ENCODE results near the gene ENKD1. TPM values are rescaled to one million over a fixed set of nuclear protein-coding genes. Genes with fewer than 3 reads are reported as not detected.

The ENKD1 gene
- total and polyA plus RNA-seq, 2 of the 13 experiments (the other 11 are each of a cell fraction or from before 2014, with no cell fraction given): 10.8 to 20.8 TPM

DNA sequence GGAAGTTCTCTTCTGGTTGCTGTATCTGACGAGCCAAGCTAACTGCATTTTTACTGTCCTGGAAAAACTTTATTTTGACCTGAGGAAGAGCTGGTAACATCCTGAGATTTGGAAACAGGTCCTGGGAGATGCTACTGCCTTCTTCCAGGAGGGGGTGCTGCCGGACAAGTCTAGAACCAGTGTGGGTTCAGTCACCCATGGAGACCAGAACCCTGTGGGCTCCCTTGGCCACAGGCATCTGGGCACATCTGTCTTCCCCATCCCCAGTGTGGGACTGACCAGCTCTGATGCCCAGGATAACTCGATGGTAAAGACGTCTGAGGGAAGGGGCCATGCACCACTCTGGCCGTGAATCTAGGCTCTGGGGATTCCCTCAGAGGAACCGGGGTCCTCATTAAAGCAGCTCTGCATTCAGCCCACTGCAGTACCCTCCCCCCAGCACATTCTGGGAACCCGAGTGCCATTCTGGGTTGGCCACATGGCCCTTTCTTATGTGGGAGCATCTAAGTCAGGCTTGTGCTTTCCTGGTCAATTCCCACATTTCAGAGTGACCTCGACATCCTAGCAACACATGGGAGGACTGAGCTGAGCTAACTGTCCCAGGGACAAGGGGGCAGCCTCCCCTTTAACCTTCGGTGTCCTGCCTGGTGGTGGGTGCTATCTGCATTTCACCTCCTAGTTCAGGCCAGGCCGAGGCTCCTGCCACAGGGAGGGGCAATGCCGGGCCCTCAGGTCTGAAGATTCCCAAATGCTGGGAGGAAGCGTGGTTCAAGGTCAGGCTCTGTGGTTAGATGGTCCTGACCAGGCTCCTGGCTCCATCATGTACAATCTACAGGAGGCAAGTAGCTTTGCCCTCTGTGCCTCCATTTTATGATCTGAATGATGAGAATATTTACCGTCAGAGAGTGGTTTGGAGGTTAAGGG lies 6.5 kb upstream of the ENKD1 start (continued):
- TF ChIP-seq, protein P1, sequence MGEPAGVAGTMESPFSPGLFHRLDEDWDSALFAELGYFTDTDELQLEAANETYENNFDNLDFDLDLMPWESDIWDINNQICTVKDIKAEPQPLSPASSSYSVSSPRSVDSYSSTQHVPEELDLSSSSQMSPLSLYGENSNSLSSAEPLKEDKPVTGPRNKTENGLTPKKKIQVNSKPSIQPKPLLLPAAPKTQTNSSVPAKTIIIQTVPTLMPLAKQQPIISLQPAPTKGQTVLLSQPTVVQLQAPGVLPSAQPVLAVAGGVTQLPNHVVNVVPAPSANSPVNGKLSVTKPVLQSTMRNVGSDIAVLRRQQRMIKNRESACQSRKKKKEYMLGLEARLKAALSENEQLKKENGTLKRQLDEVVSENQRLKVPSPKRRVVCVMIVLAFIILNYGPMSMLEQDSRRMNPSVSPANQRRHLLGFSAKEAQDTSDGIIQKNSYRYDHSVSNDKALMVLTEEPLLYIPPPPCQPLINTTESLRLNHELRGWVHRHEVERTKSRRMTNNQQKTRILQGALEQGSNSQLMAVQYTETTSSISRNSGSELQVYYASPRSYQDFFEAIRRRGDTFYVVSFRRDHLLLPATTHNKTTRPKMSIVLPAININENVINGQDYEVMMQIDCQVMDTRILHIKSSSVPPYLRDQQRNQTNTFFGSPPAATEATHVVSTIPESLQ (CRISPR knock-in tag; conservative IDR thresholded peaks at IDR 0.05): peak; percentile 63; the same call in 1 of the 2 replicates
- TF ChIP-seq KDM1A (CRISPR knock-in tag; IDR thresholded peaks at IDR 0.05) (no peak), BRCA1 (CRISPR knock-in tag; IDR thresholded peaks at IDR 0.05) (no peak)

DNA sequence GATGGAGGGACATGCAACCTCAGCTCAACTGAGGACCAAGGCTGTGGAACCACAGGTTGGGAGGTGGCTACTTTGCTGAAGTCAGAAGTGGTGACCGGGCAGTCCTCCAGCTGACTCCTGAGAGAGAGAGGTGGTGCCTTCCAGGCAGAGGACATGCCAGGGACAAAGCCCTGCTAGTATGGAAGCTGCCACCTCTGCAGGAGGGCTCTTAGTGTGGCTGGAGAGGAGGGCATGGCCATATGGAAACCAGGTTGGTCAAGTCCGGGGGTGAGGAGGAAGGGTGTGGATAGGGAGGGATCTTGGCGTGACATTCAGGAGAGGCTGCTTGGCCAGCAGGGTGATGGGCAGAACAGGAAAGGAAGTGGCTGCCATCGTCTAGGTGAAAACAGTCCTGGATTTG lies 5.8 kb upstream of the ENKD1 start:
- intact Hi-C loops (cut with micrococcal nuclease; ENCODE audit: unreplicated experiment) (loop anchor here (1.0 to 5.0 kb wide), 3 partner anchors 134 to 255 kb away; partner anchors contain the start of genes RANBP10 and TSNAXIP1), in situ Hi-C loops (cut with HindIII; ENCODE audit: extremely low pct_ligation_motif_present, low pct_unique_long_range_greater_than_20kb) (no loop called here)
- H3K27ac ChIP-seq (ENCODE audit: extremely low read length, insufficient read depth, low read length): no peak overlapping the region
- peaks cover 26% of the 10 kb centered on the region for H3K4me1 ChIP-seq (ENCODE audit: insufficient read depth, low read length)
- no peak overlapping the region for H3K4me3 ChIP-seq (replicated peaks in 1 of 3; ENCODE audit: insufficient read depth in 1 of 3, low read depth in 2 of 3, low read length in 3 of 3)
- no peak overlapping the region for H3K4me2 ChIP-seq (ENCODE audit: low read depth, low read length)
- H3K36me3 ChIP-seq (replicated peaks in 1 of 2; ENCODE audit: control insufficient read depth in 1 of 2, insufficient read depth in 2 of 2, low read length in 2 of 2): peaks cover 0 to 2% of the 10 kb centered on the region in 2 experiments; a peak in 1 of 5 replicates
- H3K9me3 ChIP-seq (ENCODE audit: low read length): no peaks in the 10 kb centered on the region
- ATAC-seq: no peak
- no peak overlapping the region for H3K9ac ChIP-seq (ENCODE audit: insufficient read depth, low read depth, low read length)
- H3K27me3 ChIP-seq (ENCODE audit: control insufficient read depth in 1 of 2, insufficient read depth in 2 of 2, low read length in 2 of 2): no peaks in the 10 kb centered on the region
- no peaks in the 10 kb centered on the region for H3K79me2 ChIP-seq (ENCODE audit: insufficient read depth, low read length)
- ChIA-PET CTCF (ENCODE audit: low intra/inter-chr PET ratio, low total read pairs) (interaction anchor here (0.9 to 2.0 kb wide), 7 partner anchors 135 to 256 kb away, joined by 3 to 17 read pairs (median 4); partner anchors contain the start of gene TSNAXIP1), POLR2A (interaction anchor here (0.6 to 1.3 kb wide), 3 partner anchors 47 to 147 kb away, joined by 3 to 4 read pairs (median 3); partner anchors contain the start of gene GFOD2)
- DNase-seq (ENCODE audit: low spot score): no peak
- 38% methylated on average over 4 of the region's 4 CpGs for WGBS (ENCODE audit: low lambda C conversion rate)
- BruUV-seq (replicated peaks): no TSS peak
- FAIRE-seq: no peak
- no peak for TF ChIP-seq ZNF282 (IDR thresholded peaks at IDR 0.05; ENCODE audit: partially characterized antibody)
- TF ChIP-seq ZFY (CRISPR knock-in tag; IDR thresholded peaks at IDR 0.05): 0 out of 2 replicates have a peak, but pooled peaks have one; percentile 1
- H4K20me1 ChIP-seq (ENCODE audit: insufficient read depth, low read length): no peaks in the 10 kb centered on the region
- H2AFZ ChIP-seq (ENCODE audit: low read length): no peak overlapping the region

Data from HepG2 (cell line).